ENCODE measurements around the gene RRAGD.

Gene RRAGD

GRCh38 chr6:89385156-89385667, 26.9 kb downstream of the RRAGD start:
- no peak for TF ChIP-seq CTCF (conservative IDR thresholded peaks at IDR 0.05; ENCODE audit: control insufficient read depth, insufficient read depth, low read depth, low read length)
- no peak overlapping the region for H3K4me3 ChIP-seq (ENCODE audit: control insufficient read depth, low read depth, low read length)
- DNase-seq (ENCODE audit: low read depth), result peak; percentile 55

GRCh38 chr6:89381031-89381430, 31.0 kb downstream of the RRAGD start:
- no peak overlapping the region for H3K4me3 ChIP-seq (ENCODE audit: control insufficient read depth, low read depth, low read length)
- no peak for TF ChIP-seq CTCF (conservative IDR thresholded peaks at IDR 0.05; ENCODE audit: control insufficient read depth, insufficient read depth, low read depth, low read length)
- DNase-seq (ENCODE audit: low read depth), result no peak

DNA sequence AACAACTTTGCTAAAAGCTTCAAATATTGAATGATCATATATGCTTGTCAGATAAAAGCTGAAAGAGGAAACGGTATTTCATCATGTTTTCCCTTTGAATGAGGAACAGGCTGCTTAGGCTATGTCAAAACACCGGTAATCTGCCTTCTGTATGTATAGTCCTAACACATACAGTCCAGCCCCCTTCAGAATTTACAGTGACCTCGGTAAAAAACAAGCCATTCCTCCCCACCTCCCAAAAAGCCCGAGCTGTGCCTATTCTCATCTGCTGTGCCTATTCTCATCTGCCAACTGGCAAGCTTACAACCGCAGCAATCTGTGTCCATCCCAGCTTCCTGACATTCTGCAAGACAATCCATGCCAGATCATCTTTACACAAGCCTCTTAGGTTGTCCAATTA, 32.8 kb downstream of the RRAGD start:
- DNase-seq (ENCODE audit: low read depth), result no peak
- no peak for TF ChIP-seq CTCF (conservative IDR thresholded peaks at IDR 0.05; ENCODE audit: control insufficient read depth, insufficient read depth, low read depth, low read length)
- H3K4me3 ChIP-seq (ENCODE audit: control insufficient read depth, low read depth, low read length), result no peak overlapping the region

- H3K4me3 ChIP-seq (ENCODE audit: control insufficient read depth, low read depth, low read length), result no peak overlapping the region
Measured at GRCh38 chr6:89378628-89379027, 33.4 kb downstream of the RRAGD start.

GRCh38 chr6:89375427-89376267, 36.4 kb downstream of the RRAGD start:
- no peak for DNase-seq (ENCODE audit: low read depth)
- TF ChIP-seq CTCF (conservative IDR thresholded peaks at IDR 0.05; ENCODE audit: control insufficient read depth, insufficient read depth, low read depth, low read length), result peak; percentile 15
- H3K4me3 ChIP-seq (ENCODE audit: control insufficient read depth, low read depth, low read length), result no peak overlapping the region

More at GRCh38 chr6:89378628-89379027, 33.4 kb downstream of the RRAGD start:
- no peak for DNase-seq (ENCODE audit: low read depth)
- TF ChIP-seq CTCF (conservative IDR thresholded peaks at IDR 0.05; ENCODE audit: control insufficient read depth, insufficient read depth, low read depth, low read length), result no peak

DNA sequence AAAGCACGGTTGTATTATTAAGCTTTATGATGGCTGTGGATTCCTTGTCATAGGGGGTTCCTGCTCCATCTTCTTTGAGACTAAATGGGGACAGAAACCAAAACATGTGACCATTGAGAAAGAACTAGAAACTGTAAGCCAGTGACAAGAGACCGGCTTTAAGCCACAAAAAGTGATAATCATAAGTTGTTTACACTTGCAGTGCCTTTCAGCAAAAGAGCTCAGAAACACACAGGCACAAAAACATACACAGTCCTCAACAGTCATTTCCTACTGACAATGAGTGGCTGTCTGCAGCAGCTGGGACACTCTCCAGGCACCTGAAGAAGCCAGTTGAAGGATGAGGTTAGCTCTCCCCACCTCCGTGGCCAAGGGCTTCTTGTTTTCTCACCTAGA, 39.6 kb downstream of the RRAGD start:
- TF ChIP-seq CTCF (conservative IDR thresholded peaks at IDR 0.05; ENCODE audit: control insufficient read depth, insufficient read depth, low read depth, low read length), result no peak
- DNase-seq (ENCODE audit: low read depth), result no peak

More for the DNA sequence above, 39.6 kb downstream of the RRAGD start:
- H3K4me3 ChIP-seq (ENCODE audit: control insufficient read depth, low read depth, low read length), result no peak overlapping the region

Data from fibroblast of mammary gland (primary cell).